GM12865 (cell line): ENCODE results near the gene ZC3H7A.
"Not testable (repeated sequence)": the region's sequence is repeated elsewhere in the genome, so short reads cannot be mapped to it uniquely, and the experiment has no call there.

Experiments
- DNase-seq: peaks from one replicate; pipeline ENCODE4 v3.0.0; 2010; ENCODE audit warnings: low read depth
- H3K4me3 ChIP-seq: 2 replicates; pipeline ENCODE4 v1.5.1; 2011; ENCODE audit warnings: mild to moderate bottlenecking, low read depth, low read length, control low read depth
- TF ChIP-seq, protein P1 (sequence below): IDR thresholded peaks from 2 replicates; pipeline ENCODE4 v1.5.1; 2011; ENCODE audit warnings: low read length, control low read depth, low read depth, inconsistent platforms; ENCODE audit not compliant: insufficient read depth; ENCODE audit errors: missing control alignments

The ZC3H7A gene

DNA sequence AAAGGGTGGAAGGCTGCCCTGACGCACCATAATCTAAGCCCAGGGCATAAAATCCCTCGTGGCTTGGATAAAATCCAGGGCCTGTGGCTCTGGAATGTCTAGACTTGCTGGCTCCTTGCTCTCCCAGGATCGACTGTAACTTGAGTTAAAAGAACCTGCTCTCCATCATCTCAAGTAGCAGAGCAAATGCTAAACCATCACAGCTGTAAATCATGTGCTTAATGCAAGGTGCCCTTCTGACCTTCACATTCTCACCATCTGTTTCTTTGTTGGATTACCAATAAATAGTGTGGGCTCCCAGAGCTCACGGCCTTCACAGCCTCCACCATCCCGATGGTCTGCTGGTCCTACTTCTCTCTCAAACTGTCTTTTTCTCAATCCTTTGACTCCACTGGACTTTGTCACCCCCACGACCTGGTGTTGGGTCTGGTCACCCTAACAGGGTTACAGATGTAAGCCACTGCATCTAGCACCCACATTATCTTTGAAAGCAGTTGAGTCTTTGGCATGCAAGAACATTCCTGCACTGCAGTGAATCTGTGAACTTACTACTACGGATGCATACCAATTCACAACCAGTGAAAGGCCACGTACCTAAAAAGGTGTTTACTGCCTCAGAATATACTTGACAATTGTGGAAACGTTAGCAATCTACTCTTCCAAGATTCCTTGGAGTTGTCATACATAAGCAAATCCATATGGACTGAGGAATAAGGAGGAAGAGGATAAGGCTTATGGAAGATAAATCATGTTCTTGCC, 39.0 kb upstream of the ZC3H7A start:
- TF ChIP-seq, protein P1, sequence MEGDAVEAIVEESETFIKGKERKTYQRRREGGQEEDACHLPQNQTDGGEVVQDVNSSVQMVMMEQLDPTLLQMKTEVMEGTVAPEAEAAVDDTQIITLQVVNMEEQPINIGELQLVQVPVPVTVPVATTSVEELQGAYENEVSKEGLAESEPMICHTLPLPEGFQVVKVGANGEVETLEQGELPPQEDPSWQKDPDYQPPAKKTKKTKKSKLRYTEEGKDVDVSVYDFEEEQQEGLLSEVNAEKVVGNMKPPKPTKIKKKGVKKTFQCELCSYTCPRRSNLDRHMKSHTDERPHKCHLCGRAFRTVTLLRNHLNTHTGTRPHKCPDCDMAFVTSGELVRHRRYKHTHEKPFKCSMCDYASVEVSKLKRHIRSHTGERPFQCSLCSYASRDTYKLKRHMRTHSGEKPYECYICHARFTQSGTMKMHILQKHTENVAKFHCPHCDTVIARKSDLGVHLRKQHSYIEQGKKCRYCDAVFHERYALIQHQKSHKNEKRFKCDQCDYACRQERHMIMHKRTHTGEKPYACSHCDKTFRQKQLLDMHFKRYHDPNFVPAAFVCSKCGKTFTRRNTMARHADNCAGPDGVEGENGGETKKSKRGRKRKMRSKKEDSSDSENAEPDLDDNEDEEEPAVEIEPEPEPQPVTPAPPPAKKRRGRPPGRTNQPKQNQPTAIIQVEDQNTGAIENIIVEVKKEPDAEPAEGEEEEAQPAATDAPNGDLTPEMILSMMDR: no peak
- H3K4me3 ChIP-seq: no peak overlapping the region
- no peak for DNase-seq

DNA sequence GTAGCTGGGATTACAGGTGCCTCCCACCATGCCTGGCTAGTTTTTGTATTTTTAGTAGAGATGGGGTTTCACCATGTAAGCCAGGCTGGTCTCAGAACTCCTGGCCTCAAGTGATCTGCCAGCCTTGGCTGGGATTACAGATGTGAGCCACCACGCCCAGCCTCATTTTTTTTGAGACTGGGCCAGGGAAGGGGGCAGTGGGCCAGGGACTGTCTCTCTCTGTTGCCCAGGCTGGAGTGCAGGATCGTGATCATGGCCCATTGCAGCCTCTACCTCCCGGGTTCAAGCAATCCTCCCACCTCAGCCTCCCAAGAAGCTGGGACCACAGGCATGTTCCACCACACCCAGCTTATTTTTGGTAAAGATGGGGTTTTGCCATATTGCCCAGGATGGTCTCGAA, 38.3 kb upstream of the ZC3H7A start:
- no peak overlapping the region for H3K4me3 ChIP-seq
- no peak for DNase-seq
- TF ChIP-seq, protein P1: no peak

DNA sequence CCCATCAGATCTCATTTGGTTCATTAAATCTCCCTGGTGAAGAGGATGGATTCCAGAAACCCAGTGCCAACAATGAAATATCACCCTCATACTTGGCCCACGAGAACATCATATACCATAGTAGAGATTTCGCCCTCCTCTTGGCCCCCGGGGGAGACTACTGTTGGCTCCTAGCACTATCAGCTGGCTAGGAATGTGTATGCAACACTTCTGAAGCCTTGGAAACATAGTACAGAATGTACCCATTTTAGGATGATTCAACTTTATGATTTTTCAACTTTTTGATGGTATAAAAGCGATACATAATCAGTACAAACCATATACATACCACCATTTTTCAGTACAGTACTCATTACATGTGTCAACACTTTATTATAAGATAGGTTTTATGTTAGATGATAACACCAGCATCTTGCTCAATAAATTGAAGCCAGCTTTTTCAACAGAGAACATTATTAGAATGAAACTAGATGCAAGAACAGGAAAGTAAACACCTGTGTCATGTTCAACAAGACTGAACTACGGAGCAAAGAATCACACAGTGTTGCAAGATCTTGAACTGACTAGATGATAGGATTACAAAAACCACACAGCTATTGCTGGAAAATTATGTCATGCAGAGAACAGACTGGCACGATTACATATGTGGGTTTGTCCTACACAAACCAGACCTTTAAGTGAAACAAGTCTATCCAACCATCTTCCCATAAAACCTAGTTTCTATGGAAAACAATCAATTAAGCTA, 37.1 kb upstream of the ZC3H7A start:
- H3K4me3 ChIP-seq: no peak overlapping the region
- TF ChIP-seq, protein P1: no peak
- DNase-seq: peak; percentile 24

DNA sequence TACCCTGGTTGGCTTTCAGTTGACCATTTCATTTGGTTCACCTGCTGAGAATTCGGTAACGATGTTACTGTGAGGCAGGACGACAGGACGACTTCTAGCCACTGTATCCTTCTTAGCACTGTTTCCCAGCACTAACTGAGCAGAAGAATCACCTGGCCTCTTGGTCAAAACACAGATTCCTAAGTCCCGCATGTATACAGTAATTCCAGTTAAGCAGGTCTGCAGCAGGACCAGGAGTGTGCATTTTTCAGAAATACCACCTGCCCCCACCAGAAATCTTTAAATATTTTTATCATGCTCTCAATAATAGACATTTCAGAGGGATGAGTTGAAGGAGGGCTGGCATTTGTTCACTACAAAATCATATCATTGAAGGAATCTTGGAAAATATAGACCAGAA, 31.6 kb upstream of the ZC3H7A start:
- H3K4me3 ChIP-seq: no peak overlapping the region
- TF ChIP-seq, protein P1: no peak
- no peak for DNase-seq

DNA sequence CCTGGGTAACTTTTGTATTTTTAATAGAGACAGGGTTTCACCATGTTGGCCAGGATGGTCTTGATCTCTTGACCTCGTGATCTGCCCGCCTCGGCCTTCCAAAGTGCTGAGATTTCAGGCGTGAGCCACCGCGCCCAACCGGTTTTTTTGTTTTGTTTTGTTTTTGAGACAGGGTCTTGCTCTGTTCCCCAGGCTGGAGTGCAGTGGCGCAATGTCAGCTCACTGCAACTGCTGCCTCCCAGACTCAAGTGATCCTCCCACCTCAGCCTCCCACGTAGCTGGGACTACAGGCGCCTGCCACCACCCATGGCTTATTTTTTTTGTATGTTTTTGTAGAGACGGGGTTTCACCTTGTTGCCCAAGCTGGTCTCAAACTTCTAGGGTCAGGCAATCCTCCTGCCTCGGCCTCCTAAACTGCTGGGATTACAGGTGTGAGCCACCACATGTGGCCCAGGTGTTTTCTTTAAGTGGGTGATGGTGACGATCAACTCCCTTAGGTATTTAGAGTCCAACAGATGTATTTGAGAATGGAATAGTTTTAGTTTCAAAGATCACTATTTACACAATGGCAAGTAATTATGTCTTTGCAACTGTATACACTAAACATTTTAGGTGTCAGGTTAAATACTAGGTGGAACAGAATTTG, 28.6 kb upstream of the ZC3H7A start:
- DNase-seq: not testable (repeated sequence)

DNA sequence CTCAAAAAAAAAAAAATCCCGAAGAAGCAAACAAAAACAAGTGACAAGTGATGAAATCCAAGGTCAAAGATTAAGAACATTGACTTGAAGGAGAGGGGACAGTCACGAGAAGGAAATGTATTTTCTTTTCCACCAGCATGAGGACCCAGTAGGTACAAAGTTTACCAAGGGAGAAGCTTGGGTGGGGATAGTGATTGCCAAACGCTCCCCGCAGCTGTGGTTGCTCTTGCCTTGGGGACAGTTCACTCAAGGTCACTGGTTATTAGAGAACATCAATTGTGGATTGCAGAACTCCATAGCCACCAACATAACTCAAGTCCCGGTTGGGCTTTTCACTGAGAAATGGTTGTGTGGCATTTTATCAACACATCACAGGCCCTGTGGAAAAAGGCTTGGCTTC, 27.3 kb upstream of the ZC3H7A start:
- TF ChIP-seq, protein P1: no peak
- no peak overlapping the region for H3K4me3 ChIP-seq
- DNase-seq: no peak

More for the DNA sequence above, 28.6 kb upstream of the ZC3H7A start:
- not testable (repeated sequence) for H3K4me3 ChIP-seq

DNA sequence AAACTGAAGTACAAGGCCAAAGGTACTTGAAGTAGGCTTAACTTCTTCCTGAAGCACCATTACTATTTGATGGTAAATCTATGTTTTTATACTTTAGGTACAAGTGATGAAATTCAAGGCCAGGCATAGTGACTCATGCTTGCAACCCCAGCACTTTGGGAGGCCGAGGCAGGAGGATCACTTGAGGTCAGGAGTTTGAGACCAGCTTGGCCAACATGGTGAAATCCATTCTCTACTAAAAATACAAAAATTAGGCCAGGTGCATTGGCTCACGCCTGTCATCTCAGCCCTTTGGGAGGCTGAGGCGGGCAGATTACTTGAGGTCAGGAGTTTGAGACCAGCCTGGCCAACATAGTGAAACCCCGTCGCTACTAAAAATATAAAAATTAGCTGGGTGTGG, 26.6 kb upstream of the ZC3H7A start:
- H3K4me3 ChIP-seq: not testable (repeated sequence)

More for the DNA sequence above, 26.6 kb upstream of the ZC3H7A start:
- DNase-seq: not testable (repeated sequence)
